ENCODE data around the gene OSBP2.
"Not testable (repeated sequence)": the region's sequence is repeated elsewhere in the genome, so short reads cannot be mapped to it uniquely, and the experiment has no call there.

Gene OSBP2

DNA sequence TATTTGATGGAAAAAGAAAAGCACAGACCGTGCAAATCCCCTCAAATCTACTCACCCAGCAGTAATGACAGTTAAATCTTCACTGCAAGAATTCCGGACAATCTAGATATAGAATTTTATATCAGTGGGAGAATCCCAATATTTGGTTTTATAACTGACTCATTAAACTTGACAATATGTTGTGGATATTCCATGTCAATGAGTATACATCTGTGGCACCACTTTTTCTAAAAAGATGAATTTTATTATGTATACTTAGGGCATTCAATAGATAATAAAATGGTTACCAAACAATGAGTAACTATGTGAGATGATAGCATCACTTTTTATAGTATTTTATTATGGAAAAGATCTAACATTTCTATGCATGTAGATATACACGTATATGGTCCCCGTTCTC, 79.9 kb downstream of the OSBP2 start:
- Histone ChIP-seq H3K27ac (replicated peaks; ENCODE audit: low read length) (no peak overlapping the region), H3K36me3 (replicated peaks in 1 of 2; ENCODE audit: control insufficient read depth in 2 of 2, insufficient read depth in 2 of 2, low read length in 2 of 2) (no peaks in the 10 kb centered on the region), H3K9me3 (replicated peaks in 1 of 2; ENCODE audit: control insufficient read depth in 2 of 2, insufficient read depth in 1 of 2, low read depth in 1 of 2, low read length in 2 of 2) (no peaks in the 10 kb centered on the region), H3K27me3 (ENCODE audit: control insufficient read depth in 3 of 3, insufficient read depth in 3 of 3, low read depth in 1 of 3, low read length in 3 of 3) (peaks cover 0 to 10% (median 0%) of the 10 kb centered on the region in 3 experiments), H3K9ac (ENCODE audit: low read depth, low read length, poor library complexity) (no peak overlapping the region), H3K18ac (ENCODE audit: low read length) (no peak overlapping the region), H3K14ac (ENCODE audit: low read length) (no peak overlapping the region), H4K91ac (ENCODE audit: low read depth, low read length, poor library complexity) (no peak overlapping the region), H4K8ac (ENCODE audit: low read depth, low read length) (no peak overlapping the region), H2AFZ (ENCODE audit: low read length) (no peak overlapping the region), H3K79me1 (ENCODE audit: low read depth, low read length) (no peaks in the 10 kb centered on the region), H2BK12ac (ENCODE audit: low read length) (no peak overlapping the region), H2BK5ac (ENCODE audit: low read length) (no peak overlapping the region), H2BK120ac (ENCODE audit: low read depth, low read length) (no peak overlapping the region), H3K23ac (ENCODE audit: low read depth, low read length, poor library complexity) (no peak overlapping the region), H3K4me1 (ENCODE audit: control insufficient read depth in 2 of 2, insufficient read depth in 1 of 2, low read depth in 1 of 2, low read length in 2 of 2) (peaks cover 0 to 3% of the 10 kb centered on the region in 2 donors), H2AK5ac (ENCODE audit: low read depth, low read length) (no peak overlapping the region), H3K4ac (ENCODE audit: low read length) (no peak overlapping the region), H3K4me3 (ENCODE audit: low read length in 2 of 2) (no peak overlapping the region), H2BK15ac (ENCODE audit: low read length) (no peak overlapping the region), H3K4me2 (ENCODE audit: insufficient read depth, low read length, poor library complexity, severe bottlenecking) (no peak overlapping the region)
- WGBS, 2 donors (ENCODE audit: extremely low coverage in 2 of 2, insufficient read length in 2 of 2, insufficient replicate concordance in 1 of 2), result no CpG with 5 or more reads among the region's 4 CpGs
- no peak for DNase-seq (ENCODE audit: low spot score)

DNA sequence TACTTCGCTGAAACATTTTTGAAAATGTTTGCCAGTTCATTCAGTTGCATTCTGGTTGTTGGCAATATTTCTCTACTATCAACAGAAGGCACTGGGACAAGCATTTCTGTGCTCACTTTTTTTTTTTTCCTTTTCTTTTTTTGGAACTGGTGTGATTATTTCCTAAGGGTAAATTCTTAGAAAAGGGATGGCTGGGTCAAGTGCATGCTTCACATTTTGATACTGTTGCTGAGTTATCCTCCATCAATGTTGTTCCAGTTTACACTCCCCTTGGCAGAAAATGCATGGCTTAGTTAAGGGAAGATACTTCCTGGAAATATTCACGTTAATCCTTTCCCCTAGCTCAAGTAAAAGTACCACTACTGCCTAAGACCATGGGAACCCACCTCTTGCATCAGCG, 81.8 kb downstream of the OSBP2 start:
- H3K79me1 ChIP-seq (ENCODE audit: low read depth, low read length), result no peaks in the 10 kb centered on the region
- no peak overlapping the region for H3K14ac ChIP-seq (ENCODE audit: low read length)
- no peak overlapping the region for H2BK15ac ChIP-seq (ENCODE audit: low read length)
- H2BK5ac ChIP-seq (ENCODE audit: low read length), result no peak overlapping the region
- no peak overlapping the region for H3K4ac ChIP-seq (ENCODE audit: low read length)
- H2BK12ac ChIP-seq (ENCODE audit: low read length), result no peak overlapping the region
- no peak overlapping the region for H3K27ac ChIP-seq (replicated peaks; ENCODE audit: low read length)
- H4K91ac ChIP-seq (ENCODE audit: low read depth, low read length, poor library complexity), result no peak overlapping the region
- no peak for DNase-seq (ENCODE audit: low spot score)
- no peaks in the 10 kb centered on the region for H3K36me3 ChIP-seq (replicated peaks in 1 of 2; ENCODE audit: control insufficient read depth in 2 of 2, insufficient read depth in 2 of 2, low read length in 2 of 2)
- H3K4me1 ChIP-seq (ENCODE audit: control insufficient read depth in 2 of 2, insufficient read depth in 1 of 2, low read depth in 1 of 2, low read length in 2 of 2), result peaks cover 0 to 3% of the 10 kb centered on the region in 2 donors
- H3K4me3 ChIP-seq (ENCODE audit: low read length in 2 of 2), result no peak overlapping the region
- H2BK120ac ChIP-seq (ENCODE audit: low read depth, low read length), result no peak overlapping the region
- no peaks in the 10 kb centered on the region for H3K9me3 ChIP-seq (replicated peaks in 1 of 2; ENCODE audit: control insufficient read depth in 2 of 2, insufficient read depth in 1 of 2, low read depth in 1 of 2, low read length in 2 of 2)
- no peak overlapping the region for H3K23ac ChIP-seq (ENCODE audit: low read depth, low read length, poor library complexity)
- WGBS, 2 donors (ENCODE audit: extremely low coverage in 2 of 2, insufficient read length in 2 of 2, insufficient replicate concordance in 1 of 2), result no CpG with 5 or more reads among the region's 3 CpGs
- H2AK5ac ChIP-seq (ENCODE audit: low read depth, low read length), result no peak overlapping the region
- H3K18ac ChIP-seq (ENCODE audit: low read length), result no peak overlapping the region
- no peak overlapping the region for H3K4me2 ChIP-seq (ENCODE audit: insufficient read depth, low read length, poor library complexity, severe bottlenecking)
- H3K27me3 ChIP-seq (ENCODE audit: control insufficient read depth in 3 of 3, insufficient read depth in 3 of 3, low read depth in 1 of 3, low read length in 3 of 3), result peaks cover 0 to 14% (median 2%) of the 10 kb centered on the region in 3 experiments
- no peak overlapping the region for H3K9ac ChIP-seq (ENCODE audit: low read depth, low read length, poor library complexity)
- no peak overlapping the region for H4K8ac ChIP-seq (ENCODE audit: low read depth, low read length)
- no peak overlapping the region for H2AFZ ChIP-seq (ENCODE audit: low read length)

DNA sequence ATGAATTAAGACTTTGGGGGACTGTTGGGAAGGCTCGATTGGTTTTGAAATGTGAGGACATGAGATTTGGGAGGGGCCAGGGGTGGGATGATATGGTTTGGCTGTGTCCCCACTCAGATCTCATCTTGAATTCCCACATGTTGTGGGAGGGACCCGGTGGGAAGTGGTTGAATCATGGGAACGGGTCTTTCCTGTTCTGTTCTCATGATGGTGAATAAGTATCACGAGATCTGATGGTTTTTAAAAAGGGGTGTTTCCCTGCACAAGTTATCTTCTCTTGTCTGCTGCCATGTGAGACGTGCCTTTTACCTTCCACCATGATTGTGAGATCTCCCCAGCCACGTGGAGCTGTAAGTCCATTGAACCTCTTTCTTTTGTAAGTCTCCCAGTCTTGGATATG, 82.5 kb downstream of the OSBP2 start:
- H3K9me3 ChIP-seq (replicated peaks in 1 of 2; ENCODE audit: control insufficient read depth in 2 of 2, insufficient read depth in 1 of 2, low read depth in 1 of 2, low read length in 2 of 2); H3K79me1 ChIP-seq (ENCODE audit: low read depth, low read length); H3K9ac ChIP-seq (ENCODE audit: low read depth, low read length, poor library complexity); H4K91ac ChIP-seq (ENCODE audit: low read depth, low read length, poor library complexity); H2BK120ac ChIP-seq (ENCODE audit: low read depth, low read length); H3K4me3 ChIP-seq (ENCODE audit: low read length in 2 of 2); H4K8ac ChIP-seq (ENCODE audit: low read depth, low read length); H3K4ac ChIP-seq (ENCODE audit: low read length); H3K36me3 ChIP-seq (replicated peaks in 1 of 2; ENCODE audit: control insufficient read depth in 2 of 2, insufficient read depth in 2 of 2, low read length in 2 of 2); H3K18ac ChIP-seq (ENCODE audit: low read length); H2BK15ac ChIP-seq (ENCODE audit: low read length); H3K4me2 ChIP-seq (ENCODE audit: insufficient read depth, low read length, poor library complexity, severe bottlenecking); H3K14ac ChIP-seq (ENCODE audit: low read length); H3K23ac ChIP-seq (ENCODE audit: low read depth, low read length, poor library complexity); H2AFZ ChIP-seq (ENCODE audit: low read length); H2AK5ac ChIP-seq (ENCODE audit: low read depth, low read length); DNase-seq (ENCODE audit: low spot score); H3K4me1 ChIP-seq (ENCODE audit: control insufficient read depth in 2 of 2, insufficient read depth in 1 of 2, low read depth in 1 of 2, low read length in 2 of 2); H2BK5ac ChIP-seq (ENCODE audit: low read length); H2BK12ac ChIP-seq (ENCODE audit: low read length); H3K27ac ChIP-seq (replicated peaks; ENCODE audit: low read length): not testable (repeated sequence)
- no CpG with 5 or more reads among the region's 6 CpGs for WGBS, 2 donors (ENCODE audit: extremely low coverage in 2 of 2, insufficient read length in 2 of 2, insufficient replicate concordance in 1 of 2)
- peaks cover 0 to 11% (median 2%) of the 10 kb centered on the region in 3 experiments for H3K27me3 ChIP-seq (ENCODE audit: control insufficient read depth in 3 of 3, insufficient read depth in 3 of 3, low read depth in 1 of 3, low read length in 3 of 3)

DNA sequence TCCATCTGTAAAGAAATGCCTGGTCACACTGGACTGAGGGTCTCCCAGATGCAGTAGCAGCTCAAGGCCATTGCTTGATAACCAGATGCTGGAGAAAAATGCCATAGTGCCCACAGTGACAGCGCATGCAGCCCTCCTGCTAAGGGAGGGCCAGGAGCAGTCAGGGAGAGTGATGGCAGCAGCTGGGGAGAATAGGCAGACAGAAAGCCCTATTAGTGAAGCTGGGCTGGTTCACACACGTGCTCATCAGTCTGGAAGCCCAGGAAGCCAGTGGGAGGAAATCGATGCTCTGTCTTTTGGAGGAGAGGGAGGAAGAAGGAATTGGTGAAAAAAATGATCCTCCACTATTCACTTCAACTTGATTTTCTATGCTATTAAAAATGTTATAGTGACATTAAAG, 82.9 kb downstream of the OSBP2 start:
- H3K4ac ChIP-seq (ENCODE audit: low read length), result no peak overlapping the region
- no peak overlapping the region for H2BK15ac ChIP-seq (ENCODE audit: low read length)
- peaks cover 0 to 3% of the 10 kb centered on the region in 2 donors for H3K4me1 ChIP-seq (ENCODE audit: control insufficient read depth in 2 of 2, insufficient read depth in 1 of 2, low read depth in 1 of 2, low read length in 2 of 2)
- H3K79me1 ChIP-seq (ENCODE audit: low read depth, low read length), result no peaks in the 10 kb centered on the region
- peaks cover 0 to 11% (median 2%) of the 10 kb centered on the region in 3 experiments for H3K27me3 ChIP-seq (ENCODE audit: control insufficient read depth in 3 of 3, insufficient read depth in 3 of 3, low read depth in 1 of 3, low read length in 3 of 3)
- no peak overlapping the region for H2AK5ac ChIP-seq (ENCODE audit: low read depth, low read length)
- H3K9ac ChIP-seq (ENCODE audit: low read depth, low read length, poor library complexity), result no peak overlapping the region
- no peak overlapping the region for H3K27ac ChIP-seq (replicated peaks; ENCODE audit: low read length)
- no peak overlapping the region for H2BK12ac ChIP-seq (ENCODE audit: low read length)
- no peaks in the 10 kb centered on the region for H3K36me3 ChIP-seq (replicated peaks in 1 of 2; ENCODE audit: control insufficient read depth in 2 of 2, insufficient read depth in 2 of 2, low read length in 2 of 2)
- H2AFZ ChIP-seq (ENCODE audit: low read length), result no peak overlapping the region
- H3K9me3 ChIP-seq (replicated peaks in 1 of 2; ENCODE audit: control insufficient read depth in 2 of 2, insufficient read depth in 1 of 2, low read depth in 1 of 2, low read length in 2 of 2), result no peaks in the 10 kb centered on the region
- H3K4me2 ChIP-seq (ENCODE audit: insufficient read depth, low read length, poor library complexity, severe bottlenecking), result no peak overlapping the region
- H3K23ac ChIP-seq (ENCODE audit: low read depth, low read length, poor library complexity), result no peak overlapping the region
- DNase-seq (ENCODE audit: low spot score), result no peak
- H4K91ac ChIP-seq (ENCODE audit: low read depth, low read length, poor library complexity), result no peak overlapping the region
- no CpG with 5 or more reads among the region's 3 CpGs for WGBS, 2 donors (ENCODE audit: extremely low coverage in 2 of 2, insufficient read length in 2 of 2, insufficient replicate concordance in 1 of 2)
- H3K4me3 ChIP-seq (ENCODE audit: low read length in 2 of 2), result no peak overlapping the region
- no peak overlapping the region for H4K8ac ChIP-seq (ENCODE audit: low read depth, low read length)
- H2BK5ac ChIP-seq (ENCODE audit: low read length), result no peak overlapping the region
- H2BK120ac ChIP-seq (ENCODE audit: low read depth, low read length), result no peak overlapping the region
- peak overlapping the region; percentile 4 for H3K18ac ChIP-seq (ENCODE audit: low read length)
- no peak overlapping the region for H3K14ac ChIP-seq (ENCODE audit: low read length)

Measured in neuronal stem cell (in vitro differentiated cells).